ENCODE data around the gene HSF5. TPM values are rescaled to one million over a fixed set of nuclear protein-coding genes. Genes with fewer than 3 reads are reported as not detected.
A peak's percentile ranks its signal among the peaks of the same experiment; 100 is the strongest.
"Not testable (repeated sequence)": the region's sequence is repeated elsewhere in the genome, so short reads cannot be mapped to it uniquely, and the experiment has no call there.

Gene HSF5
- total RNA-seq, 4 donors from 2014 or later, result 0.28 to 0.83 TPM; not detected in 2

DNA sequence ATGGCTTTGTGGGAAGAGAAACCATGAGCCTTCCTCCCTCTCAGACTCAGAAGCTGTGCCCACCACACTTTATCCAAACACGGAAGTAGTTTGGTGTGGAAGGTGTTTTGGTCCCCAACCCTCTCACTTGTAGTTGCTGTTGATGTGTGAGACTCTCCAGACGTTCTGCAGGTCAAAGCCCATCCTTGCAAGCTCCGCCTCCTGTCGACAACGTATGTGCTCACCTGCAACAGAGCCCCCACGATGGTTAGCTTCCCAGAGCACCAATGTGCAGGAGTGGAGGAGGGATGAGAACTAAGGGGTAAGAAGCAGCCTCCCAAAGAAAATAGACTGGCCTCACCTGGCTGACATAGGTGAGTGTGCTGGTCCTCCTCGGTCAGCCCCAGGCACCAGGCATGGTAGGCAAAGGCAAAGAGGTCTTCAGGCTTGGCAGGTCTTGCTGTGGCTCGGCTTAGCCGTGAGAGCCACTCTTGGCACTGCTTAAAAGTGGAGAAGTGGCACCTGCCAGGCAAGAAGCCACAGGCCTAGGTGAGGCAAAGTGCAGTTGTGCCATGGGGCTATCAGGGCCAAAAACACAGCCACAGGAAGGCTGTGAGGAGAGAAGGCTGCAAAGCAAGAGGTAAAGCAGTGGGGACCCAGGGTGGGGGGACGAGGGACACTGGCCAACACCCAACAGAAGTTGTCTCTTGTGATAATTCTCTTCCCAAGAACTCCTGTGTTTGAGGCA, 20.3 kb upstream of the HSF5 start:
- H3K27me3 ChIP-seq, result no peaks in the 10 kb centered on the region
- no peak overlapping the region for H3K4me3 ChIP-seq
- H3K36me3 ChIP-seq, result peaks cover 0 to 95% (median 0%) of the 10 kb centered on the region in 3 donors
- H3K27ac ChIP-seq, result no peak overlapping the region
- H3K4me1 ChIP-seq, result peaks cover 0 to 9% (median 6%) of the 10 kb centered on the region in 4 donors
- H3K9me3 ChIP-seq, result no peaks in the 10 kb centered on the region
- no peak for DNase-seq
- no peak for TF ChIP-seq POLR2A (IDR thresholded peaks at IDR 0.05)
- TF ChIP-seq, protein P1, sequence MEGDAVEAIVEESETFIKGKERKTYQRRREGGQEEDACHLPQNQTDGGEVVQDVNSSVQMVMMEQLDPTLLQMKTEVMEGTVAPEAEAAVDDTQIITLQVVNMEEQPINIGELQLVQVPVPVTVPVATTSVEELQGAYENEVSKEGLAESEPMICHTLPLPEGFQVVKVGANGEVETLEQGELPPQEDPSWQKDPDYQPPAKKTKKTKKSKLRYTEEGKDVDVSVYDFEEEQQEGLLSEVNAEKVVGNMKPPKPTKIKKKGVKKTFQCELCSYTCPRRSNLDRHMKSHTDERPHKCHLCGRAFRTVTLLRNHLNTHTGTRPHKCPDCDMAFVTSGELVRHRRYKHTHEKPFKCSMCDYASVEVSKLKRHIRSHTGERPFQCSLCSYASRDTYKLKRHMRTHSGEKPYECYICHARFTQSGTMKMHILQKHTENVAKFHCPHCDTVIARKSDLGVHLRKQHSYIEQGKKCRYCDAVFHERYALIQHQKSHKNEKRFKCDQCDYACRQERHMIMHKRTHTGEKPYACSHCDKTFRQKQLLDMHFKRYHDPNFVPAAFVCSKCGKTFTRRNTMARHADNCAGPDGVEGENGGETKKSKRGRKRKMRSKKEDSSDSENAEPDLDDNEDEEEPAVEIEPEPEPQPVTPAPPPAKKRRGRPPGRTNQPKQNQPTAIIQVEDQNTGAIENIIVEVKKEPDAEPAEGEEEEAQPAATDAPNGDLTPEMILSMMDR (IDR thresholded peaks at IDR 0.05), result no peak

DNA sequence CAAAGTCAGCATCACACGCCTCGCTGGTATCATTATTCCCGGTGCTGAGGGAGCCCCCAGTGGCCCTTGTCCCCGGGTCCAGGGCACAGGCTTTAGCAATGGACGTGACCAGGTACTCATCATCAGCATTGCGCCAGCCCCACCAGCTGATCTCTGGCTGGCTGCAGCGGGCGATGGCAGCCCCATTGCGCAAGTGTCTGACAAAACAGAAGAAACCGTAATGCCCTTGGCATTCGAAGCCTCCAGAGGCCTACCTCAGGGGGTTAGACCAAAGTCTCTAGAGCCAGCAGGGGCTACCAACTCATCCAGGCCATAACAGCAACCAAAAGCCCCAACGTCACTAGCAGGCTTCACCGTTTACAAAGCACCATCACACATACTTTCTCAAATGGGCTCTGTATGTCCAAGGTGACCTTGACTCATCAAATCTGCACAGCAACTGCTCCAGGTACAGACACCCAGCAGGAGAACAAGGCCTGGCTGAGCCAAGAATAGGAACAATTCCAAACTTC, 19.0 kb upstream of the HSF5 start:
- DNase-seq, result no peak

DNA sequence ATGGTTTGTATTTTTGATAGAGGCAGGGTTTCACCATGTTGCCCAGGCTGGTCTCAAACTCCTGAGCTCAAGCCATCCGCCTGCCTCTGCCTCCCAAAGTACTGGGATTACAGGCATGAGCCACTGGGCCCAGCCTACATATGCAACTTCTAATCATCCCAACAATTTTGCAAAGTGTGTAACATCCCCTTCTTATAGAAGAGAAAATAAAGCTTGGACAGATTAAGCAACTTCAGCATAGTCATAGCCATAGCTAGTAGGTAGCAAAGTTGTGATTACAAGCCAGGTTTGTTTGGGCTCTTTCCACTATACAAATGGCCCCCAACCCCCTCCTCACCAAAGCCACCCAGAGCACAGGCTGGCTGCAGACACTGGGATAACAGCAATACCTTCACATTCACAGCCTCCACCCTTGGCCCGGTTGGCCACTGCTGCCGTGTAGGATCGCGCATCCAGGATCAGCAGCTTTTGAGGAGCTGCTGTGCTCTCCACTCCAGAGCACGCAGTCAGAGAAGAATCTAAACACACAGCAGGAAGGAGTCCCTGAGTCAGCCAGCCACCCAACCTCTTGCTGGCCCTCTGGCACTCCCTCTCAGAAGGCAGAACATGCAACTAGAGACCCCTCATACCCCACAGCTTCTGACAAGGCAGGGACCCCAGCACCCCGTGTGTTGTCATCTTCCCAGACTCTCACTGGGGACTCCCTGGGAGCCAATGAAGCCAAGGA, 18.3 kb upstream of the HSF5 start:
- H3K27ac ChIP-seq, result no peak overlapping the region
- peaks cover 0 to 100% (median 2%) of the 10 kb centered on the region in 3 donors for H3K36me3 ChIP-seq

More for the DNA sequence above, 19.0 kb upstream of the HSF5 start:
- H3K4me1 ChIP-seq, result peaks cover 0 to 9% (median 2%) of the 10 kb centered on the region in 4 donors
- H3K27ac ChIP-seq, result no peak overlapping the region
- no peaks in the 10 kb centered on the region for H3K27me3 ChIP-seq
- peaks cover 0 to 100% (median 2%) of the 10 kb centered on the region in 3 donors for H3K36me3 ChIP-seq
- TF ChIP-seq, protein P1 (IDR thresholded peaks at IDR 0.05), result no peak
- no peak for TF ChIP-seq POLR2A (IDR thresholded peaks at IDR 0.05)
- H3K9me3 ChIP-seq, result no peaks in the 10 kb centered on the region
- no peak overlapping the region for H3K4me3 ChIP-seq

DNA sequence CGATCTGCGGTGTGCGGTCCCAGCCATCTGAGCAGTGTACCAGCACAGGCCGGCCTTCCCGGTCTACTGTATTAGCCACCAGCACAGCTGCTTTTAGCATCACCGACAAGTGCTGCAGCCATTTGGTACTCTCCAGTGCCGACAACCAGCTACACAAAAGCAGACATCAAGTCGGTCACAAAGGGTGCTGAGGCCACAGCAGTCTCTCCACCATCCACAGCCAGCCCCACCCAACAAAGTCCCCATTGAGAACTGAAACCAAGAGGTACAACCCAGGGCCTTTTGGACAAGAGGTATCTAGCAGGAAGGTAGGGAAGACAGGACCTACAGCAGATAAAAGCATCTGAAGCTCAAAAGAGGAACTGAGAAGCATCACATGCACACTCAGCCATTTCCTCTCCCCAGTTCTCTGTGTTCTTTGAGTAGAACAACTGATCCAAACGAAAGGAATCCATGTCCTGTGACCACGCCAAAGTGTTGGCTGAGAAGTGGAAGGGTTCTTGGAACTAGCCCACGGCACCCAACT, 16.7 kb upstream of the HSF5 start:
- H3K27ac ChIP-seq, result peak overlapping the region; percentile 26 to 77 (median 54)
- TF ChIP-seq POLR2A (IDR thresholded peaks at IDR 0.05), result no peak
- TF ChIP-seq, protein P1 (IDR thresholded peaks at IDR 0.05), result no peak
- peak in 2 of 3 donors; percentile 69 to 73 for DNase-seq
- H3K4me3 ChIP-seq, result no peak overlapping the region
- H3K4me1 ChIP-seq, result peaks cover 0 to 9% (median 2%) of the 10 kb centered on the region in 4 donors
- H3K9me3 ChIP-seq, result no peaks in the 10 kb centered on the region
- peaks cover 0 to 99% (median 2%) of the 10 kb centered on the region in 3 donors for H3K36me3 ChIP-seq
- H3K27me3 ChIP-seq, result no peaks in the 10 kb centered on the region

More for the DNA sequence above, 18.3 kb upstream of the HSF5 start:
- no peak for DNase-seq
- H3K4me1 ChIP-seq, result peaks cover 0 to 9% (median 2%) of the 10 kb centered on the region in 4 donors
- H3K27me3 ChIP-seq, result no peaks in the 10 kb centered on the region
- no peaks in the 10 kb centered on the region for H3K9me3 ChIP-seq
- no peak overlapping the region for H3K4me3 ChIP-seq
- TF ChIP-seq, protein P1 (IDR thresholded peaks at IDR 0.05), result no peak
- TF ChIP-seq POLR2A (IDR thresholded peaks at IDR 0.05), result no peak

DNA sequence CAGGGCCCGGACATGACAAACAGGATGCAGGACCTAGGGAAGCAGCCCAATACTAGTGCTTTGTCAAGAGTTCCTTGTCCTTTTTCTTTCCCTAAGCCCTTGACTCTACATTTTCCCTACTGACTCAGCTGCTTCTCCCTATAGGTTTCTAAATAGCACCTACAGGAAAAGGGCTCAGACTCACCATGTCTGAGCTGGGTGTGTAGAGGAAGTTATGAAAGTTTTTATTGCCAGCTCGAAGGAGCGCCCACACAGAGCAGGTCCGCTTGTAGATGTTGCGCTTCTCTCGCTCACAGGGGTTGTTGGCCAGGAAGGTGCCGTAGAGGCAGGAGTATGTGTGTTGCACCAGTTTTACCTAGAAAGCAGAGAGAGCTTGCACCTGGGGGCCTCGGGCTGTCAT, 15.7 kb upstream of the HSF5 start:
- Histone ChIP-seq H3K4me3 (no peak overlapping the region), H3K4me1 (peaks cover 0 to 9% (median 2%) of the 10 kb centered on the region in 4 donors), H3K36me3 (peaks cover 0 to 99% (median 2%) of the 10 kb centered on the region in 3 donors), H3K27ac (peak overlapping the region in 1 of 4 donors; percentile 77), H3K27me3 (no peaks in the 10 kb centered on the region), H3K9me3 (no peaks in the 10 kb centered on the region)
- TF ChIP-seq POLR2A (IDR thresholded peaks at IDR 0.05), result no peak
- TF ChIP-seq, protein P1 (IDR thresholded peaks at IDR 0.05), result no peak
- no peak for DNase-seq

DNA sequence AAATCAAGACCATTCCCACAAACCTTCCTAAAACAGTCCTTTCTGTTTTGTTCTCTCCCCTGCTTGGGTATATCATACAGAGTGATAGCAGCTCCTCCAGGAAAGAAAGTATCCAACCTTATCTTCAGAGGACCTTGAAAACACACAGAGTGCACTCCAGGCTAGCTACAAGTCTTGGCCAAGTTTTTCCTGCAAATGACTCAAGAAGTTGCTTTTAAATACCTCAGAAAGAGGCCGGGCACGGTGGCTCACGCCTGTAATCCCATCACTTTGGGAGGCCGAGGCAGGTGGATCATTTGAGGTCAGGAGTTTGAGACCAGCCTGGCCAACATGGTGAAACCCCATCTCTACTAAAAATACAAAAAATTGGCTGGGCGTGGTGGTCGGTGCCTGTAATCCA, 14.9 kb upstream of the HSF5 start:
- H3K4me3 ChIP-seq, H3K4me1 ChIP-seq, DNase-seq, H3K27me3 ChIP-seq, H3K27ac ChIP-seq, H3K9me3 ChIP-seq: not testable (repeated sequence)
- H3K36me3 ChIP-seq, result peaks cover 0 to 97% (median 2%) of the 10 kb centered on the region in 3 donors

Data from Peyer's patch (tissue), 4 donors.